ENCODE data around the gene WWOX.

Gene WWOX

GRCh38 chr16:78788696-78789095 is 689.2 kb downstream of the WWOX start:
- DNase-seq = no peak

GRCh38 chr16:78789561-78789960 is 690.1 kb downstream of the WWOX start:
- no peak for DNase-seq

DNA sequence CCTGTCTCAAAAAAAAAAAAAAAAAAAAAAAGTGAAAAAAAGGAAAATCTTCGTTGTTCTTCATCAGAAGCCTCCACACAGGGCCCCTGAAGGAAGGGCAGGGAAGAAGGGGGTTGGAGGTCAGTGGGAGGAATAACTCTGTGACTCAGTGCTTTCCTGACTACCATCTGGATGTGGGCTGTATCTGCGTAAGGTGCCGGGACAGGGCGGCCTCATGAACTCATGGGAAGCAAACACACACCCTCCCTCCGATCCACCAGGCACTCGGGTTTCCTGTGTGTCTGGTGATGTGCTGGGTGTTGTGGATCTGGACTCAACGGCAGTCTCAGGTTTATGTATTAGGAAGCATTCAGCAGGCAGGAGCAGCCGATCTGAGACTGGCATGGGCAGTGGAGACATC is 691.6 kb downstream of the WWOX start:
- no peak for DNase-seq

DNA sequence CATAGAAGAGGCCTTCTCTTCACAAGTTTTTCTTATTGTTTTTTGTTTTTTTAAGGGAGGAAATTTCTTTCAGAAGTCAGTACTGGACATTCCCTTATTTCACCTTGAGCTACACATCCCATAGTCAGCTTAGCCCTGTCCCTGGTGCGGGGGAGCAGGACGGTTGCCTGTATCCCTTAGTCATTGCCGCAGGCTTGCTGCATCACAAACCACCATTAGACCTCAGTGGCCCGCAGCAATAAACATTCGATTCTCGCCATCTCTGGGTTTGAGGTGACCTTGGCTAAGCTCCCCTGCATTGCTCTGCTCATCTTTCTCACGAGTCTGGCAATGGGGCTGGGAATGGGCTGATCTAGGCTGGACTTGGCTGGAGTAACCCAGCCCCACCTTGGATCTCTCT is 692.5 kb downstream of the WWOX start:
- no peak for DNase-seq

DNA sequence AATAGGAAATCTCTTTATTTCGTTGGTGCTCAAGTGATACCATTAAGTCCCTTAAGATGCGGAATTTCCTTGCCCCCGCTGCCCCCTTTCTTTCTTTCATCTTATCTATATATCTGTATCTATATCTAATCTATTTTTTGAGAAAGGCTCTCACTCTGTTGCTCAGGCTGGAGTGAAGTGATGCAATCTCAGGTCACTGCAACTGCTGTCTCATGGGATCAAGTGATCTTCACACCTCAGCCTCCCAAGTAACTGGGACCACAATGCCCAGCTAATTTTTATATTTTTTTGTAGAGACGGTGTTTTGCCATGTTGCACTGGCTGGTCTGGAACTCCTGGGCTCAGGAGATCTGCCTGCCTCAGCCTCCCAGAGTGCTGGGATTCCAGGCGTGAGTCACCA is 693.5 kb downstream of the WWOX start:
- DNase-seq = no peak

DNA sequence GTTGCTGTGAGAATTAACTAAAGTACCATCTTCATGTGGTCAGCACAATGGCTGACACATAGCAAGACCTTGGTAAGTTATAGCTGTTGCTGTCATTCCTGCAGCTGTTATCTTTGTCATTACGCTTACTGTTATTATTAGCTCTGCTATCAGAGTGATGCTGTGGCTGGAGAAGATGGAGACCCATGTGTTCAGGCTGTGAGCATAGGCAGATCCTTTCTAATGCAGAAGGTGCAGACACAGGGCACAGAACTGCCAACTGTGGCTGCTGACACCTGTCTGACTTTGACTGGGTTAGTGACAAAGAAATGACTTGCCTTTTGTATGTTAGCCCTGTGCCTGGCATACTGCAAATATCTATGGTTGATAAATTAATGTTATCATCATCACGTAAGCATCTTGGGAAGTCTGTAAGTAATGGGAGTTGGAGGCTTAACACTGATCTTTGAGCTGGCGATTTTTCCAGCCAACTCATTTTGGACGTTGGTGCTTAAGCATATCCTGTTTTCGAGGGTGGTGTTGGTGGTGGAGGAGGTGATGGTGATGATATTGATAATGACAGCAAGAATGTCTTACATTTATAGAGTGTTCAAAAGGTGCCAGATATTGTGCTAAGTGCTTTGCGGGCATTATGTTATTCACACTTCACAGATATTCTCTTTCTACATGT is 695.3 kb downstream of the WWOX start:
- DNase-seq = no peak

DNA sequence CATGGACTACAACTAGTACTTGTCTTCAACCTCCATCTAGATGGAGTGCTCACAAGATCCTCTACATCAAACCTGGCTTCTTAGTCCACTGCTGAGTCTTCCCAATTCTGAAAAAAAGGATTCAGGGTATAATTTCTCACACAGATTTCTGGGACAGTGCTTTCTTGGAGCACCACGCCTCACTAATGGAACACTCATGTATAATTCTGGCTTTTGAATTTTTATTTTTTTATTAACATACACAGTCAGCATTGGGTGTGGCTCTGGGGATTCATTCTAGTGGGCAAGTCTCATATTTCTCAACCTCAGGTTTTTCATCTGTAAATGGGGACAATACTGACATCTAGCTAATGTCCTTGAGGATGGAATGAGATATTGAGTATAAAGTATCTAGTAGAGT is 696.0 kb downstream of the WWOX start:
- DNase-seq = no peak

DNA sequence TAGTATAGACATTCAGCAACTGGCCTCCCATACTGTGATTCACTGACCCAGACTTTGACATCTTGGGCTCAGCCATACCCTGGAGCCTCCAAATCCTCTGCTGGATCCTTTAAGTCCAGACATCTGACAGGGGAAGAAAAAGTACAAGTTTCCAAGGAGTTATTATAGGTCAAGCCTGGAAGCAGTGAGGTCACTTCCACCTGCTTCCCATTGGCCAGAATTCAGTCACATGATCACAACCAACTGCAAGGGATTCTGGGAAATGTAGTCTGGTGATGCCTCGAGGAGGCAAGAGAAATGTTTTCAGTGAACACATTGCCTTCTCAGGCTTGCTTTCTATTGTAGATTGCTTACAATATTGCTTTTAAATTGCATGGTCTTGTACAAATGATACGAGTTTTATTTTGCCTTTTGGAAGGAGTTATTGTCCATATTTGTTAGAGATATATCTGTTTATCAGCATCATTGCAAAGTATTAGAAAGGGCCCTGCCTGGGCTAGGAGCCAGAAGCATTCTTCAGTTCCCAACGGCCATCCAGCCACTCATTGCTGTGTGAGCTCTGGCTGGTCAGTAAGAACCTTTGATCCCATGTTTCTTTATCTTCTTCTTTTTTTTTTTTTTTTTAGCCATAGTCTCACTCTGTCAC is 696.9 kb downstream of the WWOX start:
- DNase-seq = no peak

DNA sequence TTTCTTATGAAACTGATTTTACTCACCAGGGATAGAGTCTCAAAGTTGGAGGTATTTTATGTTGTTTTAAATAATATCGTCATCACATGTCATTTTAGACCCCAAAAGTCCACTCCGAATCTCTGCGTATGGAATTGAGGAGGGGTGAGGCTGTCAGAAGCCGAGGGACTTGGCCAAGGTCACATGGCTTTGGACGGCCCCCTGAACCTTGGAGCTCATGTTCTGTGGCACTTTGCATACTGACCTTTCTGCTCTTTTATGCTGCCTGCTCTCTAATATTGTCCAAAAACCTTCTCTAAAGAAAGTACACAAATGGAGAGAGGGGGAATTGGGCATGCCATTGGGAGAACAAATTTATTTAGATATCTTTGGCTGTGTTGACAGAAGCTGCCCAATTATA is 700.0 kb downstream of the WWOX start:
- DNase-seq = no peak

- no peak for DNase-seq
Measured at GRCh38 chr16:78800523-78800922, 701.1 kb downstream of the WWOX start.

GRCh38 chr16:78804058-78804735 is 704.7 kb downstream of the WWOX start:
- DNase-seq = no peak

DNA sequence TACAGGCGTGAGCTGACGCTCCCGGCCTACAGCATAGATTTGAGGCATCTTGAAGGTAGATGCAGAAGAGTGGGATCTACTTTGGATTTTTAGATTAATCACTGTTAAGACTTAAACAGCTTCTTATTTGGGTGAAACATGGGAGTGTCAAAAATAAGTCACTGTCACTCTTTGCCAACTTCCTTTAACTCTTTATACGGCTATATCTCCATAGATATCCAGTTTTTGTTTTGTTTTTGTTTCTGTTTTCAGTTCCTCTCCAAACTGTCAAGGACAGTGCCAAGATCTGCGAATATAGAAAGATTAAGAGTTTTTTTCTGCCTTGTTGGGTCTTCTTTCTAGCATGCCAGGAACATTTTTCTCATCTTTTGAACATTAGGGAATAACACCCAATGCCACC is 706.1 kb downstream of the WWOX start:
- DNase-seq = no peak

DNA sequence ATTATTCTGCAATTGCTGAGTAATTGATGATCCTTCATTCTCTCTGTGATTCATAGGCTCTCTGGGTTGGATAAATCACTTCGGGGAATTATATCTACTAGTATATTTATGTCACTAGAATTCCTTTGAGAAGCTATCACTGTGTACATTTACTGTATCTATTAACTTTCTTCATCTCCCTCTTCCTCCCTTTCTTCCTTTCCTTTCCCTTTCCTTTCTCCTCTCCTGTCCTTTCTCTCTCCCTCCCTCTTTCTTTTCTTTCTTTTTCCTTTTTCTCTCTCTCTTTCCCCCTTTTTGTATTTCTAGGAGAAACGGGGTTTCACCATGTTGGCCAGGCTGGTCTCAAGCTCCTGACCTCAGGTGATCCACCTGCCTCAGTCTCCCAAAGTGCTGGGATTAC is 711.8 kb downstream of the WWOX start:
- no peak for DNase-seq

DNA sequence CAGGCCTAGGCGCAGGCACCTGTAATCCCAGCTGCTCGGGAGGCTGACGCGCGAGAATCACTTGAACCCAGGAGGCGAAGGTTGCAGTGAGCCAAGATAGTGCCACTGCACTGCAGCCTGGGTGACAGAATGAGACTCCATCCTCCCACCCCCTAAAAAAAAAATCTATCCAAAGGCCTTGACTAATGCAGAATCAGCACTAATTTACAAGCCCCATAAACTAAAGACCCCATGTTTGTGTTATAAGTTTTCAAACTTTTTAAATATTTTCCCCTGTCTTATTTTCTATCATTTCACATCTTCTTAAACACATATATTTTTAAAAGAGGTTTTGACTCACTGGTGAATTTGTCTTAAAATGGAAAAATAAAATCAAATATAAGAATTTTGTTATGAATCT is 713.1 kb downstream of the WWOX start:
- no peak for DNase-seq

GRCh38 chr16:78813661-78814311 is 714.3 kb downstream of the WWOX start:
- no peak for DNase-seq

DNA sequence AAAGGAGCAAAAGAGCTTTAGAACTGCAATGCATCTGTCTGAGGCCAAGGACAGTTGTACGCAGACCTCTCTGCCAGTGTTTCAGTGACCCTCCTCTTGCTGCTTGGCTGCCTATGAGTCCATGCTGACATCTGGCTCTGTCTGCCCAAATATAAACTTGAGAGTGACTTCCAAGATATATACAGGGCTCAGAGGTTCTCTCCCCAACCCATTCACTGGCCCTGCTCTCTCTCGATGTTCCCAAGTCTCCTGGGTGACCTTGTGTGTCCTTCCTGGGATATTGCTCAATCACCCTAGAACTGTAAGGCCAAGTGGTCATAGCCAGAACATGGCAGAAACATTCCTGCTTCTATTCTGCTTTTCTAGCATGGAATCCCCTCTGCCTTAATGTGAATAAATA is 716.3 kb downstream of the WWOX start:
- no peak for DNase-seq

- DNase-seq = no peak
Measured at GRCh38 chr16:78816499-78817195, 717.2 kb downstream of the WWOX start.

DNA sequence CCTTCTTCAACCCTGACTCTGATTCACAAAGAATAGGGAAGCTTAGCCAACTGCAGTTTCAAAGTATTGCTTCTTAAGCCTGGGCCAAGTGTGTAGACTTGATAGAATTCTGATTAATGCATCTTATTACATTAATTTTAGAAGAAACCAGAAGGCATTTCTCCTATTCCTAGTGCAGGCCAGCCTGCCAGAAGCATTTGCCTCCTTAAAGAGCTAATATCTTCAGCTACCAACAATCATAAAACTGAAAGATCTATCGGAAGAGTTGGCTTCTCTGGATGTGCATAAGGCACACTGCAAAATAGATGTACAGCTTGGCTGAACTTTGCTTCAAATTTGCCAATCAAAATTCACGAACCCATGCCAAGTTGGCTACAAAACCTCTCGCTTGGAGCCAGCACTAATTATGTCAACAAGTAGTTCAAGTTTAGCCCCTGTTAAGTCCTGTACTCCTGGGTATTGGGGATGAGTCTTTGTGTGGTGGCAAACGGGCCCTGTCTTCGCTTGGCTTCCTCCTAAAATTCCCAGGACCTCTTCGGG is 717.8 kb downstream of the WWOX start:
- DNase-seq = no peak

GRCh38 chr16:78821335-78821734 is 721.9 kb downstream of the WWOX start:
- no peak for DNase-seq

GRCh38 chr16:78822509-78822908 is 723.1 kb downstream of the WWOX start:
- no peak for DNase-seq

- DNase-seq = no peak
Measured at GRCh38 chr16:78823027-78823426, 723.6 kb downstream of the WWOX start.

DNA sequence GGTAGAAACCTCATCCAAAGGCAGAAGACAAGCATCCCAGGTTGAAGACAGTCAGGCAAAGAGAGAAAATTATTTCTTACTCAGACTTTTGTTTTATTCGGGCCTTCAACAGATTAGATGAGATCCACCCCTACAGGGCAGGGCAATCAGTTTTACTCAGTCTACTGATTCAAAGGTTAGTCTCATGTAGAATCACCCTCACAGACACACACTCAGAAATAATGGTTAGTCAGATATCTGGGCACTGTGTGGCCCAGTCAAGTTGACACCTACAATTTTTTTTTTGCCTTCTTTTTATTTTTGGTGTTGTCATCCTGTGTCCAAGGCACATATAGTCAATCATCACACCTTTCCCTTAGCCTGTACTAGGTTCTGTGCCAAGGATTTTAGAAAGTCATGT is 729.8 kb downstream of the WWOX start:
- DNase-seq = no peak

GRCh38 chr16:78830599-78830998 is 731.1 kb downstream of the WWOX start:
- DNase-seq = no peak
